ENCODE data around the gene FNBP1L. TPM values are rescaled to one million over a fixed set of nuclear protein-coding genes. Genes with fewer than 3 reads are reported as not detected.

FNBP1L gene
- total and polyA plus RNA-seq, 2 experiments from 2014 or later: 56.3 to 132 TPM

GRCh38 chr1:93554883-93555872, 107.3 kb downstream of the FNBP1L start:
- Mint-ChIP-seq H3K27ac (no peak overlapping the region), H3K36me3 (ENCODE audit: low read depth) (peaks cover 43% of the 10 kb centered on the region), H3K4me1 (peaks cover 24% of the 10 kb centered on the region), H3K27me3 (ENCODE audit: insufficient read depth, low read depth, poor library complexity) (peaks cover 2% of the 10 kb centered on the region), H3K9me3 (no peaks in the 10 kb centered on the region), H3K4me3 (no peak overlapping the region)
- peak overlapping the region; percentile 50; the same call in 1 of the 2 replicates for H3K27ac ChIP-seq (ENCODE audit: low read depth)
- ATAC-seq: no peak
- H3K4me1 ChIP-seq (ENCODE audit: insufficient read depth): peaks cover 19% of the 10 kb centered on the region
- no peaks in the 10 kb centered on the region; the same call in 1 of the 2 replicates for H3K36me3 ChIP-seq (ENCODE audit: insufficient read depth)
- no peaks in the 10 kb centered on the region for H3K27me3 ChIP-seq (ENCODE audit: insufficient read depth)
- H3K9me2 ChIP-seq (ENCODE audit: insufficient read depth): no peaks in the 10 kb centered on the region
- no peaks in the 10 kb centered on the region for H3F3A ChIP-seq (replicated peaks; ENCODE audit: low read depth)
- H3K4me3 ChIP-seq: no peak overlapping the region
- TF ChIP-seq, protein P1, sequence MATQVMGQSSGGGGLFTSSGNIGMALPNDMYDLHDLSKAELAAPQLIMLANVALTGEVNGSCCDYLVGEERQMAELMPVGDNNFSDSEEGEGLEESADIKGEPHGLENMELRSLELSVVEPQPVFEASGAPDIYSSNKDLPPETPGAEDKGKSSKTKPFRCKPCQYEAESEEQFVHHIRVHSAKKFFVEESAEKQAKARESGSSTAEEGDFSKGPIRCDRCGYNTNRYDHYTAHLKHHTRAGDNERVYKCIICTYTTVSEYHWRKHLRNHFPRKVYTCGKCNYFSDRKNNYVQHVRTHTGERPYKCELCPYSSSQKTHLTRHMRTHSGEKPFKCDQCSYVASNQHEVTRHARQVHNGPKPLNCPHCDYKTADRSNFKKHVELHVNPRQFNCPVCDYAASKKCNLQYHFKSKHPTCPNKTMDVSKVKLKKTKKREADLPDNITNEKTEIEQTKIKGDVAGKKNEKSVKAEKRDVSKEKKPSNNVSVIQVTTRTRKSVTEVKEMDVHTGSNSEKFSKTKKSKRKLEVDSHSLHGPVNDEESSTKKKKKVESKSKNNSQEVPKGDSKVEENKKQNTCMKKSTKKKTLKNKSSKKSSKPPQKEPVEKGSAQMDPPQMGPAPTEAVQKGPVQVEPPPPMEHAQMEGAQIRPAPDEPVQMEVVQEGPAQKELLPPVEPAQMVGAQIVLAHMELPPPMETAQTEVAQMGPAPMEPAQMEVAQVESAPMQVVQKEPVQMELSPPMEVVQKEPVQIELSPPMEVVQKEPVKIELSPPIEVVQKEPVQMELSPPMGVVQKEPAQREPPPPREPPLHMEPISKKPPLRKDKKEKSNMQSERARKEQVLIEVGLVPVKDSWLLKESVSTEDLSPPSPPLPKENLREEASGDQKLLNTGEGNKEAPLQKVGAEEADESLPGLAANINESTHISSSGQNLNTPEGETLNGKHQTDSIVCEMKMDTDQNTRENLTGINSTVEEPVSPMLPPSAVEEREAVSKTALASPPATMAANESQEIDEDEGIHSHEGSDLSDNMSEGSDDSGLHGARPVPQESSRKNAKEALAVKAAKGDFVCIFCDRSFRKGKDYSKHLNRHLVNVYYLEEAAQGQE (IDR thresholded peaks at IDR 0.05; ENCODE audit: unreplicated experiment): no peak
- TF ChIP-seq CREB1 (CRISPR knock-in tag; IDR thresholded peaks at IDR 0.05; ENCODE audit: low read depth) (no peak), EZH2phosphoT487 (IDR thresholded peaks at IDR 0.05; ENCODE audit: unreplicated experiment) (no peak), ZNF114 (CRISPR knock-in tag; IDR thresholded peaks at IDR 0.05) (no peak), JUNB (IDR thresholded peaks at IDR 0.05; ENCODE audit: unreplicated experiment) (no peak), NANOG (IDR thresholded peaks at IDR 0.05; ENCODE audit: borderline replicate concordance) (no peak), EZH2 (IDR thresholded peaks at IDR 0.05; ENCODE audit: low read depth, unreplicated experiment) (no peak), ZNF331 (CRISPR knock-in tag; IDR thresholded peaks at IDR 0.05; ENCODE audit: low read depth) (no peak), STAT1 (IDR thresholded peaks at IDR 0.05; ENCODE audit: unreplicated experiment) (no peak), POLR2AphosphoS5 (IDR thresholded peaks at IDR 0.05; ENCODE audit: low read depth) (no peak)
- TF ChIP-seq, protein P2, sequence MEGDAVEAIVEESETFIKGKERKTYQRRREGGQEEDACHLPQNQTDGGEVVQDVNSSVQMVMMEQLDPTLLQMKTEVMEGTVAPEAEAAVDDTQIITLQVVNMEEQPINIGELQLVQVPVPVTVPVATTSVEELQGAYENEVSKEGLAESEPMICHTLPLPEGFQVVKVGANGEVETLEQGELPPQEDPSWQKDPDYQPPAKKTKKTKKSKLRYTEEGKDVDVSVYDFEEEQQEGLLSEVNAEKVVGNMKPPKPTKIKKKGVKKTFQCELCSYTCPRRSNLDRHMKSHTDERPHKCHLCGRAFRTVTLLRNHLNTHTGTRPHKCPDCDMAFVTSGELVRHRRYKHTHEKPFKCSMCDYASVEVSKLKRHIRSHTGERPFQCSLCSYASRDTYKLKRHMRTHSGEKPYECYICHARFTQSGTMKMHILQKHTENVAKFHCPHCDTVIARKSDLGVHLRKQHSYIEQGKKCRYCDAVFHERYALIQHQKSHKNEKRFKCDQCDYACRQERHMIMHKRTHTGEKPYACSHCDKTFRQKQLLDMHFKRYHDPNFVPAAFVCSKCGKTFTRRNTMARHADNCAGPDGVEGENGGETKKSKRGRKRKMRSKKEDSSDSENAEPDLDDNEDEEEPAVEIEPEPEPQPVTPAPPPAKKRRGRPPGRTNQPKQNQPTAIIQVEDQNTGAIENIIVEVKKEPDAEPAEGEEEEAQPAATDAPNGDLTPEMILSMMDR (conservative IDR thresholded peaks at IDR 0.05; ENCODE audit: low read depth in 2 of 2): no peak
- TF ChIP-seq, protein P3, sequence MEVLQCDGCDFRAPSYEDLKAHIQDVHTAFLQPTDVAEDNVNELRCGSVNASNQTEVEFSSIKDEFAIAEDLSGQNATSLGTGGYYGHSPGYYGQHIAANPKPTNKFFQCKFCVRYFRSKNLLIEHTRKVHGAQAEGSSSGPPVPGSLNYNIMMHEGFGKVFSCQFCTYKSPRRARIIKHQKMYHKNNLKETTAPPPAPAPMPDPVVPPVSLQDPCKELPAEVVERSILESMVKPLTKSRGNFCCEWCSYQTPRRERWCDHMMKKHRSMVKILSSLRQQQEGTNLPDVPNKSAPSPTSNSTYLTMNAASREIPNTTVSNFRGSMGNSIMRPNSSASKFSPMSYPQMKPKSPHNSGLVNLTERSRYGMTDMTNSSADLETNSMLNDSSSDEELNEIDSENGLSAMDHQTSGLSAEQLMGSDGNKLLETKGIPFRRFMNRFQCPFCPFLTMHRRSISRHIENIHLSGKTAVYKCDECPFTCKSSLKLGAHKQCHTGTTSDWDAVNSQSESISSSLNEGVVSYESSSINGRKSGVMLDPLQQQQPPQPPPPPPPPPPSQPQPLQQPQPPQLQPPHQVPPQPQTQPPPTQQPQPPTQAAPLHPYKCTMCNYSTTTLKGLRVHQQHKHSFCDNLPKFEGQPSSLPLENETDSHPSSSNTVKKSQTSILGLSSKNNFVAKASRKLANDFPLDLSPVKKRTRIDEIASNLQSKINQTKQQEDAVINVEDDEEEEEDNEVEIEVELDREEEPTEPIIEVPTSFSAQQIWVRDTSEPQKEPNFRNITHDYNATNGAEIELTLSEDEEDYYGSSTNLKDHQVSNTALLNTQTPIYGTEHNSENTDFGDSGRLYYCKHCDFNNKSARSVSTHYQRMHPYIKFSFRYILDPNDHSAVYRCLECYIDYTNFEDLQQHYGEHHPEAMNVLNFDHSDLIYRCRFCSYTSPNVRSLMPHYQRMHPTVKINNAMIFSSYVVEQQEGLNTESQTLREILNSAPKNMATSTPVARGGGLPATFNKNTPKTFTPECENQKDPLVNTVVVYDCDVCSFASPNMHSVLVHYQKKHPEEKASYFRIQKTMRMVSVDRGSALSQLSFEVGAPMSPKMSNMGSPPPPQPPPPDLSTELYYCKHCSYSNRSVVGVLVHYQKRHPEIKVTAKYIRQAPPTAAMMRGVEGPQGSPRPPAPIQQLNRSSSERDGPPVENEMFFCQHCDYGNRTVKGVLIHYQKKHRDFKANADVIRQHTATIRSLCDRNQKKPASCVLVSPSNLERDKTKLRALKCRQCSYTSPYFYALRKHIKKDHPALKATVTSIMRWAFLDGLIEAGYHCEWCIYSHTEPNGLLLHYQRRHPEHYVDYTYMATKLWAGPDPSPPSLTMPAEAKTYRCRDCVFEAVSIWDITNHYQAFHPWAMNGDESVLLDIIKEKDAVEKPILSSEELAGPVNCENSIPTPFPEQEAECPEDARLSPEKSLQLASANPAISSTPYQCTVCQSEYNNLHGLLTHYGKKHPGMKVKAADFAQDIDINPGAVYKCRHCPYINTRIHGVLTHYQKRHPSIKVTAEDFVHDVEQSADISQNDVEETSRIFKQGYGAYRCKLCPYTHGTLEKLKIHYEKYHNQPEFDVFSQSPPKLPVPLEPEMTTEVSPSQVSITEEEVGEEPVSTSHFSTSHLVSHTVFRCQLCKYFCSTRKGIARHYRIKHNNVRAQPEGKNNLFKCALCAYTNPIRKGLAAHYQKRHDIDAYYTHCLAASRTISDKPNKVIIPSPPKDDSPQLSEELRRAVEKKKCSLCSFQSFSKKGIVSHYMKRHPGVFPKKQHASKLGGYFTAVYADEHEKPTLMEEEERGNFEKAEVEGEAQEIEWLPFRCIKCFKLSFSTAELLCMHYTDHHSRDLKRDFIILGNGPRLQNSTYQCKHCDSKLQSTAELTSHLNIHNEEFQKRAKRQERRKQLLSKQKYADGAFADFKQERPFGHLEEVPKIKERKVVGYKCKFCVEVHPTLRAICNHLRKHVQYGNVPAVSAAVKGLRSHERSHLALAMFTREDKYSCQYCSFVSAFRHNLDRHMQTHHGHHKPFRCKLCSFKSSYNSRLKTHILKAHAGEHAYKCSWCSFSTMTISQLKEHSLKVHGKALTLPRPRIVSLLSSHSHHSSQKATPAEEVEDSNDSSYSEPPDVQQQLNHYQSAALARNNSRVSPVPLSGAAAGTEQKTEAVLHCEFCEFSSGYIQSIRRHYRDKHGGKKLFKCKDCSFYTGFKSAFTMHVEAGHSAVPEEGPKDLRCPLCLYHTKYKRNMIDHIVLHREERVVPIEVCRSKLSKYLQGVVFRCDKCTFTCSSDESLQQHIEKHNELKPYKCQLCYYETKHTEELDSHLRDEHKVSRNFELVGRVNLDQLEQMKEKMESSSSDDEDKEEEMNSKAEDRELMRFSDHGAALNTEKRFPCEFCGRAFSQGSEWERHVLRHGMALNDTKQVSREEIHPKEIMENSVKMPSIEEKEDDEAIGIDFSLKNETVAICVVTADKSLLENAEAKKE (CRISPR knock-in tag; IDR thresholded peaks at IDR 0.05): no peak
- TF ChIP-seq, protein P4, sequence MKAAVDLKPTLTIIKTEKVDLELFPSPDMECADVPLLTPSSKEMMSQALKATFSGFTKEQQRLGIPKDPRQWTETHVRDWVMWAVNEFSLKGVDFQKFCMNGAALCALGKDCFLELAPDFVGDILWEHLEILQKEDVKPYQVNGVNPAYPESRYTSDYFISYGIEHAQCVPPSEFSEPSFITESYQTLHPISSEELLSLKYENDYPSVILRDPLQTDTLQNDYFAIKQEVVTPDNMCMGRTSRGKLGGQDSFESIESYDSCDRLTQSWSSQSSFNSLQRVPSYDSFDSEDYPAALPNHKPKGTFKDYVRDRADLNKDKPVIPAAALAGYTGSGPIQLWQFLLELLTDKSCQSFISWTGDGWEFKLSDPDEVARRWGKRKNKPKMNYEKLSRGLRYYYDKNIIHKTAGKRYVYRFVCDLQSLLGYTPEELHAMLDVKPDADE (IDR thresholded peaks at IDR 0.05): no peak
- DNase-seq (ENCODE audit: low spot score): no peak
- no peaks in the 10 kb centered on the region; the same call in 1 of the 2 replicates for H3K79me2 ChIP-seq (replicated peaks; ENCODE audit: insufficient read depth)
- H4K20me1 ChIP-seq (replicated peaks; ENCODE audit: insufficient read depth): no peaks in the 10 kb centered on the region; the same call in none of the 2 replicates
- no peak overlapping the region for H3K4me2 ChIP-seq
- H2AFZ ChIP-seq: no peak overlapping the region
